ENCODE results near the gene ZFAND3. TPM values are rescaled to one million over a fixed set of nuclear protein-coding genes. Genes with fewer than 3 reads are reported as not detected.

ZFAND3 gene
- total and polyA plus RNA-seq, 2 experiments from 2014 or later = 16.9 to 28.2 TPM

GRCh38 chr6:38150681-38151296 is 331.3 kb downstream of the ZFAND3 start:
- H3K79me2 ChIP-seq (replicated peaks; ENCODE audit: insufficient read depth) = peaks cover 10% of the 10 kb centered on the region; the same call in 1 of the 2 replicates
- H3K27me3 Mint-ChIP-seq (ENCODE audit: insufficient read depth, low read depth, poor library complexity) = peaks cover 10% of the 10 kb centered on the region
- no peak overlapping the region for H3K4me3 ChIP-seq
- no peak overlapping the region for H3K4me3 Mint-ChIP-seq
- H3K27ac ChIP-seq (ENCODE audit: low read depth) = no peak overlapping the region
- H3K4me1 Mint-ChIP-seq = peaks cover 40% of the 10 kb centered on the region
- no peak for ATAC-seq
- H3F3A ChIP-seq (replicated peaks; ENCODE audit: low read depth) = no peaks in the 10 kb centered on the region
- no peaks in the 10 kb centered on the region for H3K9me3 Mint-ChIP-seq
- TF ChIP-seq NANOG (IDR thresholded peaks at IDR 0.05; ENCODE audit: borderline replicate concordance) = no peak
- TF ChIP-seq REST (IDR thresholded peaks at IDR 0.05; ENCODE audit: unreplicated experiment) = no peak
- TF ChIP-seq JUNB (IDR thresholded peaks at IDR 0.05; ENCODE audit: unreplicated experiment) = no peak
- TF ChIP-seq CREB1 (CRISPR knock-in tag; IDR thresholded peaks at IDR 0.05; ENCODE audit: low read depth) = no peak
- no peaks in the 10 kb centered on the region for H3K27me3 ChIP-seq (ENCODE audit: insufficient read depth)
- H3K9me2 ChIP-seq (ENCODE audit: insufficient read depth) = no peaks in the 10 kb centered on the region
- H3K4me1 ChIP-seq (ENCODE audit: insufficient read depth) = peaks cover 8% of the 10 kb centered on the region
- no peak for DNase-seq (ENCODE audit: low spot score)
- no peak overlapping the region for H3K4me2 ChIP-seq
- H3K36me3 ChIP-seq (ENCODE audit: insufficient read depth) = no peaks in the 10 kb centered on the region
- H2AFZ ChIP-seq = no peak overlapping the region
- no peak overlapping the region for H3K27ac Mint-ChIP-seq
- H3K36me3 Mint-ChIP-seq (ENCODE audit: low read depth) = no peaks in the 10 kb centered on the region
- H4K20me1 ChIP-seq (replicated peaks; ENCODE audit: insufficient read depth) = 0 out of 2 replicates have a peak, but pooled peaks cover 3% of the 10 kb centered on the region

GRCh38 chr6:38151580-38152500 is 332.3 kb downstream of the ZFAND3 start:
- no peaks in the 10 kb centered on the region for H3K9me2 ChIP-seq (ENCODE audit: insufficient read depth)
- ATAC-seq (no peak), DNase-seq (ENCODE audit: low spot score) (no peak)
- Mint-ChIP-seq H3K27me3 (ENCODE audit: insufficient read depth, low read depth, poor library complexity) (peaks cover 10% of the 10 kb centered on the region), H3K4me1 (peaks cover 30% of the 10 kb centered on the region), H3K4me3 (no peak overlapping the region), H3K9me3 (no peaks in the 10 kb centered on the region), H3K36me3 (ENCODE audit: low read depth) (no peaks in the 10 kb centered on the region), H3K27ac (no peak overlapping the region)
- no peak overlapping the region for H3K4me3 ChIP-seq
- no peaks in the 10 kb centered on the region for H3K27me3 ChIP-seq (ENCODE audit: insufficient read depth)
- no peak overlapping the region for H2AFZ ChIP-seq
- H3K4me2 ChIP-seq = no peak overlapping the region
- no peak overlapping the region for H3K27ac ChIP-seq (ENCODE audit: low read depth)
- H3K36me3 ChIP-seq (ENCODE audit: insufficient read depth) = no peaks in the 10 kb centered on the region
- H3K4me1 ChIP-seq (ENCODE audit: insufficient read depth) = peaks cover 4% of the 10 kb centered on the region
- H3K79me2 ChIP-seq (replicated peaks; ENCODE audit: insufficient read depth) = peaks cover 10% of the 10 kb centered on the region; the same call in 1 of the 2 replicates
- no peaks in the 10 kb centered on the region for H4K20me1 ChIP-seq (replicated peaks; ENCODE audit: insufficient read depth)
- TF ChIP-seq NANOG (IDR thresholded peaks at IDR 0.05; ENCODE audit: borderline replicate concordance) = no peak
- H3F3A ChIP-seq (replicated peaks; ENCODE audit: low read depth) = no peaks in the 10 kb centered on the region

Measured in GM23338 (cell line).